Fibroblast of pulmonary artery (primary cell): ENCODE results near the gene BID.

ENCODE experiments used
- DNase-seq: peaks from one replicate; pipeline ENCODE4 v3.0.0-alpha.2; 2010; ENCODE audit warnings: low read depth
- H3K4me3 ChIP-seq: replicated peaks from 2 replicates; pipeline ENCODE4 v1.5.1; 2011; ENCODE audit warnings: low read depth, mild to moderate bottlenecking, control low read depth, low read length, moderate library complexity
- TF ChIP-seq, protein P1 (sequence below): IDR thresholded peaks from 2 replicates; pipeline ENCODE4 v1.5.1; 2011; ENCODE audit warnings: mild to moderate bottlenecking, control low read depth, low read length, inconsistent platforms; ENCODE audit errors: missing control alignments

BID gene

DNA sequence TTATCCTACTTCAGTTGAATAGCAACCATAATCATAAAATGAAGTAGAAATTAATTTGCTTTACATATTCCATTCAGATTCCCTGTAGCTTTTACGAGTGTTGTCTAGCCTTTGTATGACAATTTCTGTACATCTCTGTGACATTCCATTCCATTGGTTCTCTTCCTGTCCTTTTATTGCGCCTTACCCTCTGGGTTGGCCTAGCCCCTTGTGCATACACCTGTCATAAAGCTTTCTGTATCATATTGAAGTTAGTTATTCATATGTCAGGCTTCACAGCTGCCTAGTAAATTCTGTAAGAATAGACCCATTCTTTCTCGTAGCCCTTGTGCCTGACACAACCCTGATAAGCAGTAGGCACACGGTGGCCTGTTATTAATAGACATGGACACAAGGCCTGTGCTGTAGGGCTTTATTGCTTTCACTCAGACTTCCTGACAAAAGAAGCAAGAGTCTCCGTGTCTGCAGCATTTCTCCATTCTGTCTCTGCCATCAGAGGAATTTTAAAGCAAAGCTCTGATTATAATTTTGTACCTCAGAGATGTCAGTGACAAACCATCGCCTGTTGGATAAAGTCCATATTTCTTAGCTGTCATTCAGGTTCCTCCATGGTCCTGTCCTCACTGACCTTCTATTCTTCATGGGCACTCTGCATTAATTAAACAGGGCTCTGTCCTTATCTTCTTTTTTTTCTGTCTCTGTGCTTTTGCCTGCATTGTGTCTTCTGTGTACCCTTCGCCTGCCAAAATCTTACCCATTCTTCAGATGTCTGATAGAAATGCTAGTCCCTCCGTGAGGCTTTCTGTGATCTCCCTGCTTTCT, 49.4 kb downstream of the BID start:
- no peak for DNase-seq
- TF ChIP-seq, protein P1, sequence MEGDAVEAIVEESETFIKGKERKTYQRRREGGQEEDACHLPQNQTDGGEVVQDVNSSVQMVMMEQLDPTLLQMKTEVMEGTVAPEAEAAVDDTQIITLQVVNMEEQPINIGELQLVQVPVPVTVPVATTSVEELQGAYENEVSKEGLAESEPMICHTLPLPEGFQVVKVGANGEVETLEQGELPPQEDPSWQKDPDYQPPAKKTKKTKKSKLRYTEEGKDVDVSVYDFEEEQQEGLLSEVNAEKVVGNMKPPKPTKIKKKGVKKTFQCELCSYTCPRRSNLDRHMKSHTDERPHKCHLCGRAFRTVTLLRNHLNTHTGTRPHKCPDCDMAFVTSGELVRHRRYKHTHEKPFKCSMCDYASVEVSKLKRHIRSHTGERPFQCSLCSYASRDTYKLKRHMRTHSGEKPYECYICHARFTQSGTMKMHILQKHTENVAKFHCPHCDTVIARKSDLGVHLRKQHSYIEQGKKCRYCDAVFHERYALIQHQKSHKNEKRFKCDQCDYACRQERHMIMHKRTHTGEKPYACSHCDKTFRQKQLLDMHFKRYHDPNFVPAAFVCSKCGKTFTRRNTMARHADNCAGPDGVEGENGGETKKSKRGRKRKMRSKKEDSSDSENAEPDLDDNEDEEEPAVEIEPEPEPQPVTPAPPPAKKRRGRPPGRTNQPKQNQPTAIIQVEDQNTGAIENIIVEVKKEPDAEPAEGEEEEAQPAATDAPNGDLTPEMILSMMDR, result no peak
- H3K4me3 ChIP-seq, result no peak overlapping the region

DNA sequence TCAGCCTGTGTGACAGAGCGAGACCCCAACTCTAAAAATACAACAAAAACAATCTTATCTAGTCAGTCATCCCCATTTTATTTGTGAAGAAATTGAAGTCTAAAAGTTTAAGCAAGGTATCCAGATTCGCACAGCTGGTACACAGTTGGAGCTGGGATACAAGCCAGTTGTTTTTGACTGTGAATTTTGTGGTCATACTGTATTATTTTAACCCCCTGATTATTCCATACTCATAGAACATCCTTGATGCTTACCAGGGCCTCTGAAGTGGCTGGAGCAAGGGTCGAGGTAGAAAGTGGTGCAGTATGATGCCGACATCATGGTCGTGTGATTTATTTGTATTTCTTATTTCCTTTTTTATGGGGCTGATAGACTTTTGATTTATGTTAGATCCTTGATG, 50.0 kb downstream of the BID start:
- TF ChIP-seq, protein P1, result no peak
- H3K4me3 ChIP-seq, result no peak overlapping the region
- no peak for DNase-seq

DNA sequence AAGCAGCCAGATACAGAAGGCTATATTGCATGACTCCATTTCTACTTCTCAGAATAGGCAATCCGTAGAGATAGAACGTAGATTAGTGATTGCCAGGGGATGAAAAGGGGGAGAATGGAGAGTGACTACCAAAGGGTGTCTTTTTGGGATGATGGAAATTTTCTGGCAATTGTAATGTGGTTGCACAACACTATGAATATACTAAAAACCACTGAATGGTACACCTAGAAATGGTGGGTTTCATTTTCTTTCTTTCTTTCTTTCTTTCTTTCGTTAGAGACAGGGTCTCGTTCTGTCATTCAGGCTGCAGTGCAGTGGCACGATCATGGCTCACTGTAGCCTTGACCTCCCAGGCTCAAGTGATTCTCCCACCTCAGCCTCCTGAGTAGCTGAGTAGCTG, 54.4 kb downstream of the BID start:
- no peak overlapping the region for H3K4me3 ChIP-seq
- DNase-seq, result no peak
- TF ChIP-seq, protein P1, result no peak

DNA sequence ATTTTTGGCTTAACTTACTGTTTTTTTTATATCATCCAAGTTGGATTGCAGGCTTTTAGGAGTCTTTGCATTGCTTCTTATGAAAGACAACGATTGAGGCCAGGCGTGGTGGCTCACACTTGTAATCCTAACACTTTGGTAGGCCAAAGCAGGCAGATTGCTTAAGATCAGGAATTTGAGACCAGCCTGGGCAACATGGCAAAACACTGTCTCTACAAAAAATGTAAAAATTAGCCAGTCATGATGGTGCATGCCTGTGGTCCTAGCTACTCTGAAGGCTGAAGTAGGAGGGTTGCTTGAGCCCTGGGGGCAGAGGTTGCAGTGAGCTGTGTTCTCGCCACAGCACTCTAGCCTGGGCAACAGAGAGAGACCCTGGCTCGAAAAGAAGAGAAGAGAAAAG, 56.6 kb downstream of the BID start:
- H3K4me3 ChIP-seq, result no peak overlapping the region
- TF ChIP-seq, protein P1, result no peak
- peak; percentile 11 for DNase-seq

DNA sequence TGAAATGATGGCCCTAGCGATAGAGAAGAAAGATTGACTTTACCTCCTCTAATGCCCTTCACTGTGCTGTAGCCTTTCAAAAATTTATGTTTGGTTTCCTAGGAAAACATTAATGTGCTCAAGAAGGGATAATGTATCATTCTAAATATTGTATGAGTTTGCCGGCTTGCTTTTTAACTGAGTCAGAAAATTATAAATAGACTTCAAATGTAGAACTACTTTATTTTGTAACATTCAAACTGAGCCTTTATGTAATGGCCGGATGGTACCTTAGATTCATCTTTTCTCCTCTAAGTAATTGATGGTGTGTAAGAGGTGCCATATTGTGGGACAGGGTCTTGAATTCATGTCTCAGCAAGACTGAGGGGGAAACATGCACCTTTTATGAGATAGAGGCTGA, 57.7 kb downstream of the BID start:
- TF ChIP-seq, protein P1, result no peak
- DNase-seq, result no peak
- H3K4me3 ChIP-seq, result no peak overlapping the region

DNA sequence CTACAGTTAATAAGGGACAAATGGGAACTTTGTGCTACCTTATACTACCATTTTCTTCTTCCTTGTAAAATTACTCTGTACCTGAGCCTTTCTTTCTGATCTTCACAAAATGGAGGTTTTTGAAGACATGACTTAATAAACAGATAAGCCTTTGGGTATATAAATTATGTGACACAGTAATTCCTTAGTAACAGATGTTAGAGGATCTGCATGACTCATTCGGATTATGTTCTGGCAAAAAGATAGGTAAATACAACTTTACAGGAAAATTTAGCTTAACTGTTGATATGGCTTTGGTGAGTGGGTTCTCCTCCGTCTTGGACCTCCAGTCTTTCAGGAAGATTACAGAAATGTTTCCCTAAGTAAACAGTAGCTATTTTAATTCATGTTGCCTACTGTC, 61.8 kb downstream of the BID start:
- TF ChIP-seq, protein P1, result no peak
- H3K4me3 ChIP-seq, result no peak overlapping the region
- DNase-seq, result peak; percentile 37

DNA sequence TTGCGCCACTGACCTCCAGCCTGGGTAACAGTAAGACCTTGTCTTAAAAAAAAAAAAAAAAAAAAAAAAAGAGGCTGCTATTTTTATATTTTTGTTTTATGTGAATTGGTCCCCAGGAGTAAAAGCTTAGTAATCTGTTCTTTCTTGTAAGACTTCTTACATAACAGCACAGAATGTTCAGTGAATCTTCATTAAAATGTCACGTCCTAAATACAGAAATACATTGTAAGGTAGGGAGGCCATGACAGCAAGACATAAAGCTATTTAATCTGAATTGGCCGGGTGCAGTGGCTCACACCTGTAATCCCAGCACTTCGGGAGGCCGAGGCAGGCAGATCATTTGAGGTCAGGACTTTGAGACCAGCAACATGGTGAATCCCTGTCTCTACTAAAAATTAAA, 64.2 kb downstream of the BID start:
- TF ChIP-seq, protein P1, result no peak
- no peak overlapping the region for H3K4me3 ChIP-seq
- no peak for DNase-seq
